ENCODE measurements around the gene CAB39L.

DNA sequence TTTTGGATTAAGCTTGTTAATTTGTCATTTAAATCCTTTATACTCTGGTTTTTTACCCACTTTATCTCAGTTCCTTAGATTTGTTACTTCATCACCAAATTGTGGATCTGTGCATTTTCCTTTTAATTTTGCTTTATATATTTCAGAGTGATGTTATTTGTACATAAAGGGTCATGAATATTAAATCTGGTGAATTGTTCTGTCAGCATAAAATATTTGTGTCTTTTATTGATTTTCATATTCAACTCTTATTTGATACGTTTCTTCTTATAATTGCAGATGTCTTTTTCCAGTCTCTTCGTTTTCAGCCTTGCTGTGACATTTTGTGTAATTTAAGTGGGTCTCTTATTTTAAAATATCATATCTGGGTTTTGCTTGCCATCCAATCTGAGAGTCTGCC, 4.9 kb upstream of the CAB39L start:
- TF ChIP-seq, protein P1, sequence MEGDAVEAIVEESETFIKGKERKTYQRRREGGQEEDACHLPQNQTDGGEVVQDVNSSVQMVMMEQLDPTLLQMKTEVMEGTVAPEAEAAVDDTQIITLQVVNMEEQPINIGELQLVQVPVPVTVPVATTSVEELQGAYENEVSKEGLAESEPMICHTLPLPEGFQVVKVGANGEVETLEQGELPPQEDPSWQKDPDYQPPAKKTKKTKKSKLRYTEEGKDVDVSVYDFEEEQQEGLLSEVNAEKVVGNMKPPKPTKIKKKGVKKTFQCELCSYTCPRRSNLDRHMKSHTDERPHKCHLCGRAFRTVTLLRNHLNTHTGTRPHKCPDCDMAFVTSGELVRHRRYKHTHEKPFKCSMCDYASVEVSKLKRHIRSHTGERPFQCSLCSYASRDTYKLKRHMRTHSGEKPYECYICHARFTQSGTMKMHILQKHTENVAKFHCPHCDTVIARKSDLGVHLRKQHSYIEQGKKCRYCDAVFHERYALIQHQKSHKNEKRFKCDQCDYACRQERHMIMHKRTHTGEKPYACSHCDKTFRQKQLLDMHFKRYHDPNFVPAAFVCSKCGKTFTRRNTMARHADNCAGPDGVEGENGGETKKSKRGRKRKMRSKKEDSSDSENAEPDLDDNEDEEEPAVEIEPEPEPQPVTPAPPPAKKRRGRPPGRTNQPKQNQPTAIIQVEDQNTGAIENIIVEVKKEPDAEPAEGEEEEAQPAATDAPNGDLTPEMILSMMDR (IDR thresholded peaks at IDR 0.05) = no peak
- TF ChIP-seq POLR2AphosphoS5 (IDR thresholded peaks at IDR 0.05) (no peak), POLR2A (IDR thresholded peaks at IDR 0.05) (no peak)
